Dedifferentiated amniotic fluid mesenchymal stem cell (primary cell): ENCODE data around the gene MAJIN.
"Not testable (repeated sequence)": the region's sequence is repeated elsewhere in the genome, so short reads cannot be mapped to it uniquely, and the experiment has no call there.

ENCODE experiments used
- DNase-seq: peaks from one replicate; pipeline ENCODE4 v3.0.0-alpha.2; 2016; ENCODE audit errors: extremely low spot score

The MAJIN gene

GRCh38 chr11:64971421-64972233, at the start of gene MAJIN:
Gene MAJIN, minus strand, starts transcription at chr11:64972108. Its CDS starts 12,703 bp downstream, at chr11:64959405.
- no peak for DNase-seq

GRCh38 chr11:65021509-65021908, 49.6 kb upstream of the MAJIN start:
- DNase-seq: no peak

- DNase-seq: no peak
Measured at GRCh38 chr11:65021003-65021402, 49.1 kb upstream of the MAJIN start.

GRCh38 chr11:65019824-65020223, 47.9 kb upstream of the MAJIN start:
- DNase-seq: no peak

- DNase-seq: no peak
Measured at GRCh38 chr11:65017937-65018336, 46.0 kb upstream of the MAJIN start.

GRCh38 chr11:65016705-65017104, 44.8 kb upstream of the MAJIN start:
- no peak for DNase-seq

GRCh38 chr11:65014726-65015227, 42.9 kb upstream of the MAJIN start:
- no peak for DNase-seq

- DNase-seq: peak; percentile 76
Measured at GRCh38 chr11:65013888-65014725, 42.2 kb upstream of the MAJIN start, which contains the start of gene ARL2. Gene ARL2, plus strand, starts transcription at chr11:65014160. Its CDS starts 48 bp downstream, at chr11:65014208.

GRCh38 chr11:65013130-65013887, 41.4 kb upstream of the MAJIN start:
- peak; percentile 91 for DNase-seq

- DNase-seq: no peak
Measured at GRCh38 chr11:65008873-65009272, 37.0 kb upstream of the MAJIN start.

- no peak for DNase-seq
Measured at GRCh38 chr11:65008016-65008415, 36.1 kb upstream of the MAJIN start.

GRCh38 chr11:65003968-65004367, 32.1 kb upstream of the MAJIN start:
- DNase-seq: not testable (repeated sequence)

- DNase-seq: no peak
Measured at GRCh38 chr11:65003282-65003681, 31.4 kb upstream of the MAJIN start.

GRCh38 chr11:65002706-65003105, 30.8 kb upstream of the MAJIN start:
- DNase-seq: no peak

GRCh38 chr11:64999478-64999877, 27.6 kb upstream of the MAJIN start:
- no peak for DNase-seq

- no peak for DNase-seq
Measured at GRCh38 chr11:64998690-64999431, 27.0 kb upstream of the MAJIN start.

GRCh38 chr11:64998141-64998540, 26.2 kb upstream of the MAJIN start:
- DNase-seq: no peak

GRCh38 chr11:64996710-64997380, 24.9 kb upstream of the MAJIN start, which contains the start of gene BATF2:
Gene BATF2, minus strand, starts transcription at chr11:64996971. Its CDS starts 57 bp downstream, at chr11:64996914.
- peak; percentile 59 for DNase-seq

- DNase-seq: no peak
Measured at GRCh38 chr11:64996327-64996709, 24.4 kb upstream of the MAJIN start.

- no peak for DNase-seq
Measured at GRCh38 chr11:64994318-64994717, 22.4 kb upstream of the MAJIN start.
